ENCODE data around the gene CNR2.
A peak's percentile ranks its signal among the peaks of the same experiment; 100 is the strongest.
"Not testable (repeated sequence)": the region's sequence is repeated elsewhere in the genome, so short reads cannot be mapped to it uniquely, and the experiment has no call there.

The CNR2 gene

GRCh38 chr1:23867895-23868556 is 45.1 kb downstream of the CNR2 start, which contains the start of gene FUCA1:
TSS of gene FUCA1 (minus strand) at chr1:23868290. CDS start at chr1:23868286, 4 bp downstream.
- H3K4me1 ChIP-seq (ENCODE audit: control insufficient read depth in 5 of 5, insufficient read depth in 5 of 5, low read length in 5 of 5) = peaks cover 7 to 42% (median 29%) of the 10 kb centered on the region in 5 donors

GRCh38 chr1:23867542-23867894 is 45.6 kb downstream of the CNR2 start:
- Histone ChIP-seq H3K9ac (ENCODE audit: low read length in 5 of 5) (peak overlapping the region in 4 of 5 donors; percentile 67 to 87 (median 78)), H3K9me3 (ENCODE audit: control insufficient read depth in 5 of 5, low read length in 5 of 5) (no peaks in the 10 kb centered on the region), H3K36me3 (ENCODE audit: control insufficient read depth in 5 of 5, insufficient read depth in 5 of 5, low read length in 5 of 5) (peaks cover 0 to 16% (median 11%) of the 10 kb centered on the region in 5 donors), H3K4me3 (ENCODE audit: low read depth in 1 of 5, low read length in 5 of 5) (peak overlapping the region; percentile 74 to 92 (median 86)), H3K27me3 (ENCODE audit: control insufficient read depth in 5 of 5, insufficient read depth in 4 of 5, low read length in 5 of 5) (no peaks in the 10 kb centered on the region), H3K27ac (ENCODE audit: low read depth, low read length) (no peak overlapping the region), H3K4me1 (ENCODE audit: control insufficient read depth in 5 of 5, insufficient read depth in 5 of 5, low read length in 5 of 5) (peaks cover 7 to 42% (median 29%) of the 10 kb centered on the region in 5 donors)

More at GRCh38 chr1:23867895-23868556, 45.1 kb downstream of the CNR2 start, which contains the start of gene FUCA1:
- Histone ChIP-seq H3K36me3 (ENCODE audit: control insufficient read depth in 5 of 5, insufficient read depth in 5 of 5, low read length in 5 of 5) (peaks cover 0 to 11% (median 6%) of the 10 kb centered on the region in 5 donors), H3K27ac (ENCODE audit: low read depth, low read length) (peak within 1 kb of the TSS; percentile 60), H3K4me3 (ENCODE audit: low read depth in 1 of 5, low read length in 5 of 5) (peak within 1 kb of the TSS; percentile 86 to 94 (median 88)), H3K9me3 (ENCODE audit: control insufficient read depth in 5 of 5, low read length in 5 of 5) (no peaks in the 10 kb centered on the region), H3K9ac (ENCODE audit: low read length in 5 of 5) (peak within 1 kb of the TSS; percentile 71 to 87 (median 77)), H3K27me3 (ENCODE audit: control insufficient read depth in 5 of 5, insufficient read depth in 4 of 5, low read length in 5 of 5) (no peaks in the 10 kb centered on the region)

DNA sequence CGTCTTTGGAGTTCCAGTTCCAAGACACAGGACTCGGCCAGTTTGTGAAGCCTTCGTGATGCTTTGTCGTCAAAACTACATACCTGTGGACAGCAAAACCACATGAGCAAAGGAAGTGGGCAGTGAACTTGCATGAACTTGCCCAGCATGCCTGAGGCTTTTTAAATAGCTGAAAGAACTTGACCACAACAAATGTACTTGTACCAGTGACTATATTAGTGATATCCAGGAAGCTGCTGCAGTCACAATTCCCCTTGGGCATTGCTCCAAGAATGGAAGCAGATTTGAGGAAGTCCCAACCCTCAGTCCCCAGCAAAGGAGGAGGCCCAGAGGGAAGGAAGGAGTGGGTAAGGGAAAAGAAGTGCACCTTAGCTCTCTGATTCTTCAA is 47.6 kb downstream of the CNR2 start:
- Histone ChIP-seq H3K36me3 (ENCODE audit: control insufficient read depth in 5 of 5, insufficient read depth in 5 of 5, low read length in 5 of 5) (peaks cover 6 to 31% (median 15%) of the 10 kb centered on the region in 5 donors), H3K27ac (ENCODE audit: low read depth, low read length) (no peak overlapping the region), H3K4me3 (ENCODE audit: low read depth in 1 of 5, low read length in 5 of 5) (no peak overlapping the region), H3K9ac (ENCODE audit: low read length in 5 of 5) (no peak overlapping the region), H3K27me3 (ENCODE audit: control insufficient read depth in 5 of 5, insufficient read depth in 4 of 5, low read length in 5 of 5) (no peaks in the 10 kb centered on the region), H3K9me3 (ENCODE audit: control insufficient read depth in 5 of 5, low read length in 5 of 5) (no peaks in the 10 kb centered on the region), H3K4me1 (ENCODE audit: control insufficient read depth in 5 of 5, insufficient read depth in 5 of 5, low read length in 5 of 5) (peaks cover 7 to 42% (median 29%) of the 10 kb centered on the region in 5 donors)

GRCh38 chr1:23864801-23865542 is 48.2 kb downstream of the CNR2 start:
- Histone ChIP-seq H3K36me3 (ENCODE audit: control insufficient read depth in 5 of 5, insufficient read depth in 5 of 5, low read length in 5 of 5) (peaks cover 6 to 32% (median 15%) of the 10 kb centered on the region in 5 donors), H3K4me3 (ENCODE audit: low read depth in 1 of 5, low read length in 5 of 5) (no peak overlapping the region), H3K27me3 (ENCODE audit: control insufficient read depth in 5 of 5, insufficient read depth in 4 of 5, low read length in 5 of 5) (no peaks in the 10 kb centered on the region), H3K9ac (ENCODE audit: low read length in 5 of 5) (no peak overlapping the region), H3K27ac (ENCODE audit: low read depth, low read length) (no peak overlapping the region), H3K9me3 (ENCODE audit: control insufficient read depth in 5 of 5, low read length in 5 of 5) (no peaks in the 10 kb centered on the region), H3K4me1 (ENCODE audit: control insufficient read depth in 5 of 5, insufficient read depth in 5 of 5, low read length in 5 of 5) (peaks cover 7 to 42% (median 29%) of the 10 kb centered on the region in 5 donors)

DNA sequence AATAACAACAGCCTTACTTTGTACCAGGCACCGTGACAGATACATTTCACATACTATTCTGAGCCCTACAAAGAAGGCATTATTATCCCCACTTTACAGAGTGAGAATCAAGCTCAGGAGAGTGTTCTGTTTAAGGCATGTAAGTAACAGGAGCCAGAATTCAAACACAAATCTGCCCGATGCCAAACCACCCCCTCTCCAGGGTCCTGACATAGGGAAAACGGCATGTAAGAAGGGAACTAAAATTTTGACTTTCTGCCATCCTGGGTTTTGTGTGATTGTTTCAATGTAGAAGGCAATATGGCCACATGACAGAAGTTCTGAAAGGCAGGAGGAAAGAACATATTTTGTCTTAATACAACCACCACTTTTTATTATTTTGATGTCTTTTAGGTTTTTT is 50.5 kb downstream of the CNR2 start:
- no peak overlapping the region for H3K4me3 ChIP-seq (ENCODE audit: low read depth in 1 of 5, low read length in 5 of 5)
- H3K27me3 ChIP-seq (ENCODE audit: control insufficient read depth in 5 of 5, insufficient read depth in 4 of 5, low read length in 5 of 5) = no peaks in the 10 kb centered on the region
- no peaks in the 10 kb centered on the region for H3K9me3 ChIP-seq (ENCODE audit: control insufficient read depth in 5 of 5, low read length in 5 of 5)
- no peak overlapping the region for H3K27ac ChIP-seq (ENCODE audit: low read depth, low read length)
- peaks cover 14 to 53% (median 28%) of the 10 kb centered on the region in 5 donors for H3K36me3 ChIP-seq (ENCODE audit: control insufficient read depth in 5 of 5, insufficient read depth in 5 of 5, low read length in 5 of 5)
- peaks cover 4 to 24% (median 17%) of the 10 kb centered on the region in 5 donors for H3K4me1 ChIP-seq (ENCODE audit: control insufficient read depth in 5 of 5, insufficient read depth in 5 of 5, low read length in 5 of 5)
- no peak overlapping the region for H3K9ac ChIP-seq (ENCODE audit: low read length in 5 of 5)

DNA sequence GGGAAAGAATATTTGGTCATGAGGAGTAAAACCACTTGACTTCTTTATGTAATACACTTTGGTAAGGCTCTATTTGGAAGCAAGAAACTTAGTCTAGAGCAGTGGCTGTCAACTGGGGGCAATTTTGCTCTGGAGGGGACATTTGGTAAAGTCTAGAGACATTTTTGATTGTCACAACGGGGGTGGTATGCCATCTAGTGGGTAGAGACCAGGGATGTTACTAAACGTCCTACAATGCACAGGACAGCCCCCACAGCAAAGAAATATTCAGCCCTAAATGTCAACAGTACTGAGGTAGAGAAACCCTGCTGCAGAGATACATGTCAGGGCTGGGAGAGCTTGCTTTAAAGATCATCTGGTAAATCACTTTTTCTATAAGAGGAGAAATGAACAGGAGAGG is 58.6 kb downstream of the CNR2 start:
- Histone ChIP-seq H3K4me3 (ENCODE audit: low read depth in 1 of 5, low read length in 5 of 5) (no peak overlapping the region), H3K27ac (ENCODE audit: low read depth, low read length) (no peak overlapping the region), H3K36me3 (ENCODE audit: control insufficient read depth in 5 of 5, insufficient read depth in 5 of 5, low read length in 5 of 5) (peaks cover 14 to 38% (median 19%) of the 10 kb centered on the region in 5 donors), H3K27me3 (ENCODE audit: control insufficient read depth in 5 of 5, insufficient read depth in 4 of 5, low read length in 5 of 5) (no peaks in the 10 kb centered on the region), H3K9ac (ENCODE audit: low read length in 5 of 5) (no peak overlapping the region), H3K9me3 (ENCODE audit: control insufficient read depth in 5 of 5, low read length in 5 of 5) (no peaks in the 10 kb centered on the region), H3K4me1 (ENCODE audit: control insufficient read depth in 5 of 5, insufficient read depth in 5 of 5, low read length in 5 of 5) (no peaks in the 10 kb centered on the region)

- H3K36me3 ChIP-seq (ENCODE audit: control insufficient read depth in 5 of 5, insufficient read depth in 5 of 5, low read length in 5 of 5) = peaks cover 13 to 33% (median 16%) of the 10 kb centered on the region in 5 donors
Measured at GRCh38 chr1:23853124-23853523, 60.0 kb downstream of the CNR2 start.

GRCh38 chr1:23851406-23851805 is 61.8 kb downstream of the CNR2 start:
- not testable (repeated sequence) for H3K27ac ChIP-seq (ENCODE audit: low read depth, low read length); H3K4me1 ChIP-seq (ENCODE audit: control insufficient read depth in 5 of 5, insufficient read depth in 5 of 5, low read length in 5 of 5); H3K4me3 ChIP-seq (ENCODE audit: low read depth in 1 of 5, low read length in 5 of 5); H3K9me3 ChIP-seq (ENCODE audit: control insufficient read depth in 5 of 5, low read length in 5 of 5); H3K9ac ChIP-seq (ENCODE audit: low read length in 5 of 5); H3K27me3 ChIP-seq (ENCODE audit: control insufficient read depth in 5 of 5, insufficient read depth in 4 of 5, low read length in 5 of 5)
- H3K36me3 ChIP-seq (ENCODE audit: control insufficient read depth in 5 of 5, insufficient read depth in 5 of 5, low read length in 5 of 5) = peaks cover 10 to 32% (median 21%) of the 10 kb centered on the region in 5 donors

More at GRCh38 chr1:23853124-23853523, 60.0 kb downstream of the CNR2 start:
- H3K9ac ChIP-seq (ENCODE audit: low read length in 5 of 5); H3K27me3 ChIP-seq (ENCODE audit: control insufficient read depth in 5 of 5, insufficient read depth in 4 of 5, low read length in 5 of 5); H3K9me3 ChIP-seq (ENCODE audit: control insufficient read depth in 5 of 5, low read length in 5 of 5); H3K27ac ChIP-seq (ENCODE audit: low read depth, low read length); H3K4me1 ChIP-seq (ENCODE audit: control insufficient read depth in 5 of 5, insufficient read depth in 5 of 5, low read length in 5 of 5); H3K4me3 ChIP-seq (ENCODE audit: low read depth in 1 of 5, low read length in 5 of 5): not testable (repeated sequence)

DNA sequence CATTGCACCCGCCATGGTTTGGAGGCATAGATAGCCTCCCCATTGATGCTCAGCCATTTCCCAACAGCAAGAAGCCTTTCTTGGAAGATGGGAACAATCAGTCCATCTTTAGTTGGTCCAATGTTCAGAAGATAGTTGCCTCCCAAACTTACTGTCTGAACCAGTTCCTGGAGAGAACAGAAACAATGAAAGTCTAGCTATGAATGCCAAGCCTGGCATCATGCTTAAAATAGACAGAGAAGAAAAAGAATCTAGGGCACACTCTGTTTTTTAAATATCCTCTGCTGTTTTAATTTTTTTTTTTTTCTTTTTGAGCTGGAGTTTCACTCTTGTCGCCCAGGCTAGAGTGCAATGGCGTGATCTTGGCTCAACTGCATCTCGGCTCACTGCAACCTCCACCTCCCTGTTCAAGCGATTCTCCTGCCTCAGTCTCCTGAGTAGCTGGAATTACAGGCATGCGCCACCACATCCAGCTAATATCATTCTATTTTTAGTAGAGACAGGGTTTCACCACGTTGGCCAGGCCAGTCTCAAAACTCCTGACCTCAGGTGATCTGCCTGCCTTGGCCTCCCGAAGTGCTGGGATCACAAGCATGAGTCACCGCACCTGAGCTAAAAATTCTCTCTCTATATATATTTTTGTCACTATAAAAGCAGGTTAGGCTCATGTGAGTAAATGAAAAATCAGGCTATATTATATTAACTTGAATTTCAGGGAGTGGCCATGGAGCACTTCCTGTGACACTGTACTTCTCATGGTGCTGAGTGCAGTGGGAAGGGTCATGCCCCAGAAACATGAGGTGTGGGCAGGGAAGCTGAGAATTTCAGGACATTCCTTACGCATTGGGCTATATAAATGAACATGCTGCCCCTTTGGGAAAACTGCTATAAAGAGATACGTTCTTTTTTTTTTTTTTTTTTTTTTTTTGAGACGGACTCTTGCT is 64.2 kb downstream of the CNR2 start:
- H3K4me1 ChIP-seq (ENCODE audit: control insufficient read depth in 5 of 5, insufficient read depth in 5 of 5, low read length in 5 of 5) = no peaks in the 10 kb centered on the region
- no peak overlapping the region for H3K9ac ChIP-seq (ENCODE audit: low read length in 5 of 5)
- H3K9me3 ChIP-seq (ENCODE audit: control insufficient read depth in 5 of 5, low read length in 5 of 5) = no peaks in the 10 kb centered on the region
- no peaks in the 10 kb centered on the region for H3K27me3 ChIP-seq (ENCODE audit: control insufficient read depth in 5 of 5, insufficient read depth in 4 of 5, low read length in 5 of 5)
- peaks cover 16 to 36% (median 27%) of the 10 kb centered on the region in 5 donors for H3K36me3 ChIP-seq (ENCODE audit: control insufficient read depth in 5 of 5, insufficient read depth in 5 of 5, low read length in 5 of 5)
- no peak overlapping the region for H3K27ac ChIP-seq (ENCODE audit: low read depth, low read length)
- no peak overlapping the region for H3K4me3 ChIP-seq (ENCODE audit: low read depth in 1 of 5, low read length in 5 of 5)
